ENCODE measurements around the gene C1QTNF6. TPM values are rescaled to one million over a fixed set of nuclear protein-coding genes. Genes with fewer than 3 reads are reported as not detected.

The C1QTNF6 gene
- total RNA-seq, 1 donor from 2014 or later: 6.1 TPM

DNA sequence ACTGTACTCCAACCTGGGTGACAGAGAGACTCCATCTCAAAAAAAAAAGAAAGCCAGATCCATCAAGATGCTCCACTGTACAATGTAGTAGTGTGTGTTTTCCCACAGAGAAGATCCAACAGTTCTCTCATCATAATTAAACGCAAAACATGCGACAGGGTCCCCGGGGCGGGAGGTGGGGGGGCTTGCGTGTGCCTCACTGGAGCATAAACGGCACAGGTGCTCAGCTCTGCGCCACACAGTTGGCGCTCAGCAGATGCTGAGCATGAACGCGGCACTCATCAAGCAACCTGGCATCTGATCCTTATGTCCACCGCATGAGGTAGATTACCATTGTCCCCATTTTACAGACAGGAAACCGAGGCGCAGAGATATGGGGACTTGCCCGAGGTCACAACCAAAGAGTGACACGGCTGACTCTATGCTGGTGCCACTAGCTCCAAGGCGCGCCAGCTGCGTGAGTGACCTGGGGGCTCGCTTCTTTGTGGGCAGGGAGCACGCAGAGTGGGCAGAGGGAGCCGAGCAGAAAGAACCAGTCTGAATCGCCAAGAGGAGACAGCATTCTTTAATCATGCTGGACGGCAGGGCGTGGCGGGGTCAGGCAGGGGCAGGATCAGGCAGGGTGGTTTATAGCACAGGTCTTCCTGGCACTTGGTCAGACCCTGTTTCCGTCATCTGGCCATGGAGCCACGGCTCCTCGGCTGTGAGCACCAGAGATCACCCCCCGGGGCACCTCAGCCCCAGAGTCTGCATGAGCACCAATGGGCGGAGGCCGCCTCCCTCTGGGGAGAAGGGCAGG lies 8.2 kb downstream of the C1QTNF6 start:
- ATAC-seq (no peak), DNase-seq (peak; percentile 65)
- TF ChIP-seq, protein P1, sequence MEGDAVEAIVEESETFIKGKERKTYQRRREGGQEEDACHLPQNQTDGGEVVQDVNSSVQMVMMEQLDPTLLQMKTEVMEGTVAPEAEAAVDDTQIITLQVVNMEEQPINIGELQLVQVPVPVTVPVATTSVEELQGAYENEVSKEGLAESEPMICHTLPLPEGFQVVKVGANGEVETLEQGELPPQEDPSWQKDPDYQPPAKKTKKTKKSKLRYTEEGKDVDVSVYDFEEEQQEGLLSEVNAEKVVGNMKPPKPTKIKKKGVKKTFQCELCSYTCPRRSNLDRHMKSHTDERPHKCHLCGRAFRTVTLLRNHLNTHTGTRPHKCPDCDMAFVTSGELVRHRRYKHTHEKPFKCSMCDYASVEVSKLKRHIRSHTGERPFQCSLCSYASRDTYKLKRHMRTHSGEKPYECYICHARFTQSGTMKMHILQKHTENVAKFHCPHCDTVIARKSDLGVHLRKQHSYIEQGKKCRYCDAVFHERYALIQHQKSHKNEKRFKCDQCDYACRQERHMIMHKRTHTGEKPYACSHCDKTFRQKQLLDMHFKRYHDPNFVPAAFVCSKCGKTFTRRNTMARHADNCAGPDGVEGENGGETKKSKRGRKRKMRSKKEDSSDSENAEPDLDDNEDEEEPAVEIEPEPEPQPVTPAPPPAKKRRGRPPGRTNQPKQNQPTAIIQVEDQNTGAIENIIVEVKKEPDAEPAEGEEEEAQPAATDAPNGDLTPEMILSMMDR (IDR thresholded peaks at IDR 0.05): no peak
- H3K36me3 ChIP-seq: no peaks in the 10 kb centered on the region
- H3K27me3 ChIP-seq: no peaks in the 10 kb centered on the region
- H3K9me3 ChIP-seq: no peaks in the 10 kb centered on the region
- H3K4me3 ChIP-seq: no peak overlapping the region
- H3K4me1 ChIP-seq: peaks cover 38% of the 10 kb centered on the region
- peak overlapping the region; percentile 24 for H3K27ac ChIP-seq
- intact Hi-C loops (cut with DNase I): no loop called here

DNA sequence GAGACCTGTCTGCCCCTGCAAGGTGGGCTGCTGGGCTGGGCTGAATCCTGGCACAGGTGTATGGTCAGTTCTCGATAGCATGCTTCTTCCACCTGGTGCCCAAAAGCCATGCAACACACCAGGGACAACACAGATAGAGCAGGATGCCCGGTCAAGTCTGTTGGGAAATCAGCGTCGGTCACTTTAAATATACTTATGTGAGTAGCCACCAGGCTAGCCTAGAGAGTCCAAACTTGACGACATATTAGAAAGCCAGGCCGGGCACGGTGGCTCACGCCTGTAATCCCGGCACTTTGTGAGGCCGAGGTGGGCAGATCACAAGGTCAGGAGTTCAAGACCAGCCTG lies 8.9 kb downstream of the C1QTNF6 start:
- Histone ChIP-seq H3K4me1 (peaks cover 38% of the 10 kb centered on the region), H3K27me3 (no peaks in the 10 kb centered on the region), H3K36me3 (no peaks in the 10 kb centered on the region), H3K9me3 (no peaks in the 10 kb centered on the region), H3K4me3 (no peak overlapping the region), H3K27ac (peak overlapping the region; percentile 4)
- no peak for ATAC-seq
- DNase-seq: peak; percentile 36
- TF ChIP-seq, protein P1 (IDR thresholded peaks at IDR 0.05): no peak
- intact Hi-C loops (cut with DNase I): no loop called here

DNA sequence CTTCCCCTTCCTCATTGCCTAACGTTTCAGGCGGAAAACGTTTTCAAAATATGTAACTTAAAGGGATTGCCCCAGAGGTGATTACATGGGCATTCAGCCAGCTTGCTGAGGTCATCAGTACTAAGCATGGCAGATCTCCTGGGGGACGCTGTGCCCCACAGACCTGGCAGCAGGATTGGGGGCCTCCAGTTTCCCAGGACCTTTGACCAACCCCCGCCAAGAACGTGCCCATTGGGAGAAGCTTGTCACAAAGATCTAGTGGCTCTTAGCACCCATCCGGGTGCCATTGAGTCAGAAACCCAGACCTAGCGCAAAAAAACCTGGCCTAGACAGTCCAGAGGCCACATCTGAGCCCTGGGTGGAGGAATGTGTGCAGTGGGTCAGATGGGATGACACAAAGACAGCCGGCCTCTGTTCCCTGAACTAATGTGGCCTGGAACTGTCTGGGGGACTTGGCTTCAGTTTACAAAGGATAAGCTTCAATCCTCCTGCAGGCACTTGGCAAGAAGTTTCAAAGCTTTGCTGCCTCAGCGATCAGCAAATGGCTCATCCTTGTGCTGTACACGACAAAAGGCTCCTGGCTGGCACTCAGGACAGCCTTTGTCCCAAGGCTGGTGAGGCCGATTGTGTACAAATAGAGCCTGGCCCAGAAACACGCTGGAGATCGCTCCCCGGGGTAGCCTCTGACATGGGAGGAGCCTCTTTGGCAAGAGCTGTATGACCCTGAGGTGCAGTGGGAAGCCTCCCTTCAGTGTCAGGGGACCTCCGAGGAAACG lies 9.5 kb downstream of the C1QTNF6 start:
- H3K36me3 ChIP-seq: no peaks in the 10 kb centered on the region
- intact Hi-C loops (cut with DNase I): no loop called here
- peak overlapping the region; percentile 4 for H3K27ac ChIP-seq
- no peaks in the 10 kb centered on the region for H3K9me3 ChIP-seq
- TF ChIP-seq, protein P1 (IDR thresholded peaks at IDR 0.05): no peak
- ATAC-seq (no peak), DNase-seq (peak; percentile 65)
- H3K4me3 ChIP-seq: no peak overlapping the region
- peaks cover 38% of the 10 kb centered on the region for H3K4me1 ChIP-seq
- H3K27me3 ChIP-seq: no peaks in the 10 kb centered on the region

DNA sequence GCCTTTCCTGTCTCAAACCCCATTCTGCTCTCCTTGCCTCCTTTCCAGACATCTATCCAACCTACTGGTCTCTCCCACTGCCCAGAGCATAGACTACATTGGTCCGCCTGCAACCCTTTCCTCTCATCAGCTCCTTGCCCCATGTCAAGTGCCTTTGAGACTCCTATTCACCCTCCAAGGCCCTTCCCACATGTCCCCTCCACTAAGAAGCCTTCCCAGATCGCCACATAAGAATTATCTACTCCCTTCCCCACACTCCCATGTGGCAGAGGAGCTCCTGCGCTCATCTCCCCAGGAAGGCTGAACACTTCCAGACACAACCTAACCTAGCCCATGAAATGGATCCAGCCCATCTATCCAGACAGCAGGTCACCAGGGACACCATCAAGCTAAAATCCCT lies 10.3 kb downstream of the C1QTNF6 start:
- H3K27me3 ChIP-seq: no peaks in the 10 kb centered on the region
- DNase-seq: no peak
- ATAC-seq: no peak
- no peaks in the 10 kb centered on the region for H3K36me3 ChIP-seq
- H3K9me3 ChIP-seq: no peaks in the 10 kb centered on the region
- H3K27ac ChIP-seq: no peak overlapping the region
- intact Hi-C loops (cut with DNase I): no loop called here
- TF ChIP-seq, protein P1 (IDR thresholded peaks at IDR 0.05): no peak
- no peak overlapping the region for H3K4me3 ChIP-seq
- H3K4me1 ChIP-seq: peaks cover 38% of the 10 kb centered on the region

DNA sequence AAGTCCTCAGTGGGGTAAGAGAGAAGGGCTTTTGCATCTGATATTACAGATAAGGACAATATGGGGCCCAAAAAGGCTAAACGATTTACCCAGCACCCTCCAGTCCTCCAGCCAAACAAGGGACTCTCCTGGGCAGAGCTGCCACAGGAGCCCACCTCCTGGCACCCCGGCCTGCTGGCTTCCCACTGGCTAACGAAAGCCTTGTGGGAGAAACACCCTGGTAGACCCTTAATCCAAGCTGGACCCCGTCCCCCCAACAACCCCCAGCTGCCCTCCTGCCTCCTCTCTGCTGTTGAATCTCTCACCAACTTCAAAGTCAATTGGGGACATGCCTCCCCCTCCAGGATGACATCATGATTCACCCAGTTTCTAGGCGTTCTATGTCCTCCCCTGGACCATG lies 10.8 kb downstream of the C1QTNF6 start:
- peaks cover 38% of the 10 kb centered on the region for H3K4me1 ChIP-seq
- H3K4me3 ChIP-seq: no peak overlapping the region
- intact Hi-C loops (cut with DNase I): no loop called here
- no peaks in the 10 kb centered on the region for H3K36me3 ChIP-seq
- no peak for ATAC-seq
- no peaks in the 10 kb centered on the region for H3K9me3 ChIP-seq
- peak overlapping the region; percentile 45 for H3K27ac ChIP-seq
- H3K27me3 ChIP-seq: no peaks in the 10 kb centered on the region
- DNase-seq: peak; percentile 45
- TF ChIP-seq, protein P1 (IDR thresholded peaks at IDR 0.05): no peak

Measured in upper lobe of right lung (tissue), 1 donor.